ENCODE results near the gene SPCS3. TPM values are rescaled to one million over a fixed set of nuclear protein-coding genes. Genes with fewer than 3 reads are reported as not detected.
"Not testable (repeated sequence)": the region's sequence is repeated elsewhere in the genome, so short reads cannot be mapped to it uniquely, and the experiment has no call there.

Gene SPCS3
- total and polyA plus RNA-seq, 7 donors, result 6.6 to 119 (median 80.9) TPM

DNA sequence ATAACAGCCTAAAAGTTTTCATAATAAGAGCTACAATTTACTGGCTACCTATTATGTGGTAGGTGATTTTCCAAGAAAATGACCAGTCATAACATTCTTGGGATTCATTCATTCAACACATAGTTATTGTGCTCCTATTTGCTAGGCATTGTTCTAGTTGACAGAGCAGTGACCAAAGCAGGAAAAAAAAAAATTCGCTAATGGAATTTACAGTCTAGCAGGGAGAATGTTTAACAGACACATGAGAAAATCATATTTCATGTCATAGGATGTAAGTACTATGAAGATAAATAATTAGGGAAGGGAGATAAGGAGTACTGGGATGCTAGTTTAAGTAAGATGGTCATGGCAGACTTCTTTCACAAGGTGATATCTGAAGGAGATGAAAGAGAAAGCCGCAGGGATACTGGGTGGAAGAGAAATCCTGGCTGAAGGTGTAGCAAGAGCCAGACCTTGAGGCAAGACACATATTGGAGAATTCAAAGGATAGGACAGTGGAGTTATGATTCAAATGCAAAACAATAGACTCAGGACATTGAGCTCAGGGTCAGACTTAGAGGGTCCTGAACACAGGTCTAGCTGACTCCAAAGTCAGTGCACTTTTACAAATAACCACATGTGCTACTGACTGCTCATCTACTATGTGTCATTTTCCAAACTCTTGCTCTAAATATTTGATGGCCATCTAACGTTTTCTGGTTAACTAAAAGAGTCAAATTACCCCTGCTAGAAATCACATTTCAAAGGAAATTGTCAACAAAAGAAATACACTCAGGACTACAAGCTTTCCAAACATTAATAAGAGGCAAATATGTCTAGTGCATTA, 20.4 kb downstream of the SPCS3 start:
- Histone ChIP-seq H3K9me3 (peaks cover 0 to 11% (median 7%) of the 10 kb centered on the region in 4 donors), H3K4me1 (peaks cover 0 to 38% (median 15%) of the 10 kb centered on the region in 4 donors), H3K4me3 (peak overlapping the region in 2 of 4 donors; percentile 14 to 20), H3K36me3 (no peaks in the 10 kb centered on the region), H3K27me3 (no peaks in the 10 kb centered on the region), H3K27ac (no peak overlapping the region)
- DNase-seq, result no peak
- no peak for TF ChIP-seq EP300 (IDR thresholded peaks at IDR 0.05)
- TF ChIP-seq, protein P1, sequence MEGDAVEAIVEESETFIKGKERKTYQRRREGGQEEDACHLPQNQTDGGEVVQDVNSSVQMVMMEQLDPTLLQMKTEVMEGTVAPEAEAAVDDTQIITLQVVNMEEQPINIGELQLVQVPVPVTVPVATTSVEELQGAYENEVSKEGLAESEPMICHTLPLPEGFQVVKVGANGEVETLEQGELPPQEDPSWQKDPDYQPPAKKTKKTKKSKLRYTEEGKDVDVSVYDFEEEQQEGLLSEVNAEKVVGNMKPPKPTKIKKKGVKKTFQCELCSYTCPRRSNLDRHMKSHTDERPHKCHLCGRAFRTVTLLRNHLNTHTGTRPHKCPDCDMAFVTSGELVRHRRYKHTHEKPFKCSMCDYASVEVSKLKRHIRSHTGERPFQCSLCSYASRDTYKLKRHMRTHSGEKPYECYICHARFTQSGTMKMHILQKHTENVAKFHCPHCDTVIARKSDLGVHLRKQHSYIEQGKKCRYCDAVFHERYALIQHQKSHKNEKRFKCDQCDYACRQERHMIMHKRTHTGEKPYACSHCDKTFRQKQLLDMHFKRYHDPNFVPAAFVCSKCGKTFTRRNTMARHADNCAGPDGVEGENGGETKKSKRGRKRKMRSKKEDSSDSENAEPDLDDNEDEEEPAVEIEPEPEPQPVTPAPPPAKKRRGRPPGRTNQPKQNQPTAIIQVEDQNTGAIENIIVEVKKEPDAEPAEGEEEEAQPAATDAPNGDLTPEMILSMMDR (IDR thresholded peaks at IDR 0.05), result no peak
- no peak for TF ChIP-seq POLR2A (IDR thresholded peaks at IDR 0.05)
- TF ChIP-seq POLR2AphosphoS5 (IDR thresholded peaks at IDR 0.05), result no peak
- 26 to 49% methylated on average over 3 of the region's 3 CpGs for WGBS, 2 donors
- intact Hi-C loops (cut with DNase I), result loop anchor here (1.0 to 5.0 kb wide), 3 partner anchors 188 to 778 kb away; no protein-coding TSS in a partner anchor

- H3K27me3 ChIP-seq, result no peaks in the 10 kb centered on the region
- peak overlapping the region in 2 of 4 donors; percentile 14 to 20 for H3K4me3 ChIP-seq
- DNase-seq, result no peak
- H3K27ac ChIP-seq, result no peak overlapping the region
- peaks cover 0 to 11% (median 7%) of the 10 kb centered on the region in 4 donors for H3K9me3 ChIP-seq
- TF ChIP-seq, protein P1 (IDR thresholded peaks at IDR 0.05), result peak in 3 of 4 experiments; percentile 22 to 54 (median 42)
- TF ChIP-seq POLR2A (IDR thresholded peaks at IDR 0.05), result no peak
- no peak for TF ChIP-seq POLR2AphosphoS5 (IDR thresholded peaks at IDR 0.05)
- 42 to 52% methylated on average over 8 of the region's 8 CpGs for WGBS, 2 donors
- peaks cover 0 to 33% (median 11%) of the 10 kb centered on the region in 4 donors for H3K4me1 ChIP-seq
- H3K36me3 ChIP-seq, result no peaks in the 10 kb centered on the region
- intact Hi-C loops (cut with DNase I), result loop anchor here (1.0 to 5.0 kb wide), 3 partner anchors 189 to 779 kb away; no protein-coding TSS in a partner anchor
These were observed 21.3 kb downstream of the SPCS3 start for GRCh38 chr4:176340871-176341685.

DNA sequence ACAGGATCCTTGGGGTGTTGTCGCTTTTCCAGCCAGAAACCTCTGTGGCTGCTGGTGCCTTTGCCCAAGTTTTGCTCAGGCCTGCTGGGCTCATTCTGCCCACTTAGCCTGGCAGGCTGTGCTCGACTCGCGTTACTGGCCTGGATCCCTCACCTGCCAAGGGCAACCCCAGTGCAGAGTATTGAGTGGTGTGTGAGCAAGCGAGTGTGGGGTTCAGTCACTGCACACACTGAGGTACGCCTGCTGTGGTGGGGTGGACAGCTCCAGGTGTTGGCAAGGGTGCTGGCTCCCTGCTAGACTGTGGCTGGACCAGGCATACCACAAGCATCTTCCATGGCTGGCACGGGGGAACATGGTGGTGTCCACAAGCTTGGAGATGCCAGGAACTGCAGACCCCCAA, 22.6 kb downstream of the SPCS3 start:
- no peak for DNase-seq
- intact Hi-C loops (cut with DNase I), result loop anchor here (5.0 kb wide), 1 partner anchor 780 kb away; no protein-coding TSS in a partner anchor
- Histone ChIP-seq H3K4me3 (no peak overlapping the region), H3K27ac (no peak overlapping the region), H3K9me3 (peaks cover 0 to 11% (median 7%) of the 10 kb centered on the region in 4 donors), H3K36me3 (no peaks in the 10 kb centered on the region), H3K27me3 (no peaks in the 10 kb centered on the region), H3K4me1 (peaks cover 0 to 33% (median 11%) of the 10 kb centered on the region in 4 donors)
- 91 to 97% methylated on average over 7 of the region's 7 CpGs for WGBS, 2 donors
- TF ChIP-seq EP300 (IDR thresholded peaks at IDR 0.05) (no peak), POLR2AphosphoS5 (IDR thresholded peaks at IDR 0.05) (no peak)

GRCh38 chr4:176343286-176343685, 23.5 kb downstream of the SPCS3 start:
- Histone ChIP-seq H3K36me3 (no peaks in the 10 kb centered on the region), H3K27me3 (no peaks in the 10 kb centered on the region), H3K4me1 (peaks cover 0 to 29% (median 11%) of the 10 kb centered on the region in 4 donors), H3K27ac (no peak overlapping the region), H3K4me3 (no peak overlapping the region), H3K9me3 (peaks cover 0 to 11% (median 7%) of the 10 kb centered on the region in 4 donors)
- 95 to 98% methylated on average over 2 of the region's 2 CpGs for WGBS, 2 donors
- no peak for DNase-seq
- TF ChIP-seq EP300 (IDR thresholded peaks at IDR 0.05), result no peak
- intact Hi-C loops (cut with DNase I), result loop anchor here (5.0 kb wide), 1 partner anchor 781 kb away; no protein-coding TSS in a partner anchor

DNA sequence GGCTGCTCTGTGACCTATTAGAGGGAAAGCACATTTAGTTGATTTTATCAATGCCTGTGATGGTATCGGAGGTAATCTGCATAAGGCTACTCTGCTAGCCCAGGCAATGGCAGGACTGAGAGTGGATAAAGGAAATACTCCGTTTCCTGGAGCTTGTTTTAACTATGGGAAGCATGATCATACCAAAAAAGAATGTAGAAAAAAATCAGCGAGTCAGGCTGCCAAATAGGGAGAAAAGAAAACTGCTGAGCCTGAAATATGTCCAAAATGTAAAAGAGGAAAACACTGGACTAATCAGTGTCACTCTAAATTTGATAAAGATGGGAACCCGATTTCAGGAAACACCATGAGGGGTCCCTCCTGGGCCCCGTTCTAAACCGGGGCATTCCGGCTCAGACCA, 25.6 kb downstream of the SPCS3 start:
- H3K27me3 ChIP-seq; H3K36me3 ChIP-seq; H3K4me1 ChIP-seq; DNase-seq; H3K27ac ChIP-seq; H3K4me3 ChIP-seq; intact Hi-C loops (cut with DNase I): not testable (repeated sequence)
- WGBS, 2 donors, result 72 to 90% methylated on average over 7 of the region's 7 CpGs
- peaks cover 0 to 11% (median 7%) of the 10 kb centered on the region in 4 donors for H3K9me3 ChIP-seq

- H3K9me3 ChIP-seq, result peaks cover 0 to 11% (median 7%) of the 10 kb centered on the region in 4 donors
- H3K4me1 ChIP-seq; DNase-seq; H3K27ac ChIP-seq; H3K27me3 ChIP-seq; H3K4me3 ChIP-seq; intact Hi-C loops (cut with DNase I); H3K36me3 ChIP-seq: not testable (repeated sequence)
- 67 to 85% methylated on average over 2 of the region's 2 CpGs for WGBS, 2 donors
These were observed 27.1 kb downstream of the SPCS3 start for GRCh38 chr4:176346836-176347235.

Data from sigmoid colon (tissue), 7 donors.